GM23338 (cell line): ENCODE results near the gene CHRM4.

ENCODE experiments used
- CREB1 ChIP-seq: fragments of 250-450 bp; sonication (Bioruptor Pico); IDR thresholded peaks from 2 replicates; pipeline ENCODE4 v1.5.0; 2020; ENCODE audit warnings: low read depth, mild to moderate bottlenecking, moderate library complexity
- CTCF ChIP-seq, 2 experiments: fragments of 200-600 bp in 1 of 2; sonication (generic) in 1 of 2; conservative IDR thresholded peaks; 2 replicates each; pipeline versions ENCODE4 v1.5.1 to v1.6.1; 2016 to 2017; ENCODE audit warnings: antibody characterized with exemption in 2 of 2, low read depth in 2 of 2, mild to moderate bottlenecking in 2 of 2, moderate library complexity in 1 of 2
- EZH2 ChIP-seq: fragments of 200-600 bp; sonication (generic); IDR thresholded peaks from one replicate; pipeline ENCODE4 v1.8.0; 2017; ENCODE audit warnings: antibody characterized with exemption, mild to moderate bottlenecking, low read depth; ENCODE audit not compliant: unreplicated experiment
- EZH2phosphoT487 ChIP-seq: fragments of 200-600 bp; sonication (generic); IDR thresholded peaks from one replicate; pipeline ENCODE4 v1.8.1; 2018; ENCODE audit warnings: antibody characterized with exemption; ENCODE audit not compliant: unreplicated experiment
- JUNB ChIP-seq: IDR thresholded peaks from one replicate; pipeline ENCODE4 v1.6.1; 2016; ENCODE audit warnings: antibody characterized with exemption; ENCODE audit not compliant: unreplicated experiment
- POLR2AphosphoS5 ChIP-seq: IDR thresholded peaks from 2 replicates; pipeline ENCODE4 v1.6.1; 2016; ENCODE audit warnings: antibody characterized with exemption, low read depth
- REST ChIP-seq: IDR thresholded peaks from one replicate; pipeline ENCODE4 v1.6.1; 2018; ENCODE audit warnings: antibody characterized with exemption; ENCODE audit not compliant: unreplicated experiment
- ZNF114 ChIP-seq: fragments of 250-450 bp; sonication (Bioruptor Pico); IDR thresholded peaks from 2 replicates; pipeline ENCODE4 v1.5.0; 2020; ENCODE audit warnings: mild to moderate bottlenecking, moderate library complexity
- ZNF331 ChIP-seq: fragments of 250-450 bp; sonication (Bioruptor Pico); IDR thresholded peaks from 2 replicates; pipeline ENCODE4 v1.5.0; 2020; ENCODE audit warnings: low read depth, mild to moderate bottlenecking, moderate library complexity
- ZNF462 ChIP-seq: fragments of 250-450 bp; sonication (Bioruptor Pico); IDR thresholded peaks from 2 replicates; pipeline ENCODE4 v1.5.0; 2020; ENCODE audit warnings: mild to moderate bottlenecking, moderate library complexity
- TF ChIP-seq, protein P1 (sequence below): IDR thresholded peaks from 2 replicates; pipeline ENCODE4 v1.6.1; 2016; ENCODE audit warnings: antibody characterized with exemption

- TF ChIP-seq EZH2 (no peak), POLR2AphosphoS5 (no peak), CTCF (conservative IDR thresholded peaks at IDR 0.05; ENCODE audit: low read depth in 2 of 2) (no peak), ZNF331 (CRISPR knock-in tag) (no peak), EZH2phosphoT487 (no peak), CREB1 (no peak), JUNB (no peak), REST (no peak), ZNF114 (no peak), ZNF462 (CRISPR knock-in tag) (no peak)
- TF ChIP-seq, protein P1, sequence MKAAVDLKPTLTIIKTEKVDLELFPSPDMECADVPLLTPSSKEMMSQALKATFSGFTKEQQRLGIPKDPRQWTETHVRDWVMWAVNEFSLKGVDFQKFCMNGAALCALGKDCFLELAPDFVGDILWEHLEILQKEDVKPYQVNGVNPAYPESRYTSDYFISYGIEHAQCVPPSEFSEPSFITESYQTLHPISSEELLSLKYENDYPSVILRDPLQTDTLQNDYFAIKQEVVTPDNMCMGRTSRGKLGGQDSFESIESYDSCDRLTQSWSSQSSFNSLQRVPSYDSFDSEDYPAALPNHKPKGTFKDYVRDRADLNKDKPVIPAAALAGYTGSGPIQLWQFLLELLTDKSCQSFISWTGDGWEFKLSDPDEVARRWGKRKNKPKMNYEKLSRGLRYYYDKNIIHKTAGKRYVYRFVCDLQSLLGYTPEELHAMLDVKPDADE: no peak
These were observed 49.3 kb downstream of the CHRM4 start for GRCh38 chr11:46342239-46342638.
